Heart left ventricle (tissue), 16 donors: ENCODE measurements around the gene NUP54. TPM values are rescaled to one million over a fixed set of nuclear protein-coding genes. Genes with fewer than 3 reads are reported as not detected.

Experiments
- ATAC-seq, 4 donors: fragments of 200-7000 bp; cut with Tn5 transposase; one replicate each; pipeline ENCODE4 v1.9.1; 2020 to 2022; ENCODE audit warnings: moderate library complexity in 4 of 4, mild to moderate bottlenecking in 3 of 4, moderate number of reproducible peaks in 1 of 4
- DNase-seq, 5 donors: peaks; one replicate each; pipeline ENCODE4 v3.0.0-alpha.2; 2020
- H3K27ac ChIP-seq, 12 donors: fragments of 200-600 bp; sonication (generic) in 4 of 12; one replicate each; pipeline versions ENCODE4 v1.5.0 to v1.8.0; 2016 to 2022; ENCODE audit warnings: mild to moderate bottlenecking in 2 of 12
- H3K27me3 ChIP-seq, 9 donors: fragments of 200-600 bp; sonication (generic) in 2 of 9; one replicate each; pipeline versions ENCODE4 v1.5.1 to v1.8.0; 2016 to 2022; ENCODE audit warnings: mild to moderate bottlenecking in 3 of 9
- H3K36me3 ChIP-seq, 9 donors: fragments of 200-600 bp; sonication (generic) in 2 of 9; one replicate each; pipeline versions ENCODE4 v1.5.0 to v1.8.0; 2018 to 2022; ENCODE audit warnings: mild to moderate bottlenecking in 2 of 9
- H3K4me1 ChIP-seq, 12 donors: fragments of 200-600 bp; sonication (generic) in 4 of 12; one replicate each; pipeline versions ENCODE4 v1.5.0 to v1.8.0; 2016 to 2022; ENCODE audit warnings: mild to moderate bottlenecking in 3 of 12
- H3K4me3 ChIP-seq, 12 donors: fragments of 200-600 bp; sonication (generic) in 4 of 12; one replicate each; pipeline versions ENCODE4 v1.5.0 to v1.8.0; 2017 to 2022; ENCODE audit warnings: mild to moderate bottlenecking in 9 of 12, moderate library complexity in 4 of 12
- H3K9me3 ChIP-seq, 12 donors: fragments of 200-600 bp; sonication (generic) in 4 of 12; one replicate each; pipeline versions ENCODE4 v1.5.0 to v1.8.0; 2016 to 2022; ENCODE audit warnings: mild to moderate bottlenecking in 1 of 12
- CTCF ChIP-seq, 12 donors: fragments of 200-600 bp; sonication (generic) in 4 of 12; IDR thresholded peaks; one replicate each; pipeline versions ENCODE4 v1.5.0 to v1.8.0; 2018 to 2022; ENCODE audit warnings: antibody characterized with exemption in 12 of 12, mild to moderate bottlenecking in 5 of 12
- POLR2A ChIP-seq, 2 donors: fragments of 450-650 bp; IDR thresholded peaks; one replicate each; pipeline ENCODE4 v1.6.1; 2017; ENCODE audit warnings: antibody characterized with exemption in 2 of 2, mild to moderate bottlenecking in 2 of 2, moderate library complexity in 2 of 2
- WGBS, 4 donors: extraction: QIAGEN DNeasy Blood & Tissue Kit in 2 of 4; methylation state at CpG; one replicate each; pipeline versions ENCODE4 v1.1.5 to v1.1.7; 2013 to 2018; 5-methylcytosine and 5-hydroxymethylcytosine counted together
- intact Hi-C, 10 donors: fragments of 100-400 bp; cut with DNase I; formaldehyde crosslinking; loops; one replicate each; pipeline versions ENCODE4 v1.11.1 to v1.14.2; 2022
- long read RNA-seq, 3 donors: library from polyadenylated mRNA; unstranded; transcript quantifications; one replicate each; pipeline ENCODE4 v2.0.0, GENCODE V29; 2020 to 2021
- polyA plus RNA-seq, 2 donors: library from polyadenylated mRNA; stranded (reverse); fragments of 200-250 nt; gene quantifications; one replicate each; pipeline ENCODE4 v1.2.3, GENCODE V29; 2013
- total RNA-seq, 9 donors: library from RNA; depleted of rRNA in 2 of 9; stranded (reverse); fragments of >200 nt in 2 of 9; fragmentation: NEBNext Ultra II Directional in 3 of 9; extraction: Animal tissue kit (Norgen Biotek cat#: 25700) in 3 of 9; gene quantifications; one replicate each; pipeline versions ENCODE4 v1.1.0 to v1.2.4, GENCODE V29; 2016 to 2023
- donor health status: ischemic (EF 13 %, LVEDD 7.1; RV severe dilation, severe dysfunction).
- donor health status: healthy with polysubstance abuse.
- donor health status: DM: no; HTN: yes; CAD: no.
- donor health status: DM: no; HTN: no; CAD: no.
- donor health status: ischemic (EF 25% LVEDD 6.9; RV normal size, moderate dysfunction).
- donor health status: ischemic (EF 25% LVEDD 5.7; RV mildly dilated, moderate dysfunction).
- donor health status: healthy.
- donor health status: DM: yes; HTN: yes; CAD: no.
- donor health status: ischemic (EF 35%, LVEDD 5.7; RV mildly dilated, moderate dysfunction).
- donor health status: nonischemic (EF 11% LVEDD 7.7; RV severe dilation, severe dysfunction).
- donor health status: DM: yes; HTN: yes; CAD: no.
- donor health status: PGD.
- donor health status: ischemic (EF 29% LVEDD 5.4; RV normal size, mild dysfunction).
- donor health status: nonischemic (EF 23%, LVEDD 6.1; RV moderate dilation, normal function).

Gene NUP54, protein sequence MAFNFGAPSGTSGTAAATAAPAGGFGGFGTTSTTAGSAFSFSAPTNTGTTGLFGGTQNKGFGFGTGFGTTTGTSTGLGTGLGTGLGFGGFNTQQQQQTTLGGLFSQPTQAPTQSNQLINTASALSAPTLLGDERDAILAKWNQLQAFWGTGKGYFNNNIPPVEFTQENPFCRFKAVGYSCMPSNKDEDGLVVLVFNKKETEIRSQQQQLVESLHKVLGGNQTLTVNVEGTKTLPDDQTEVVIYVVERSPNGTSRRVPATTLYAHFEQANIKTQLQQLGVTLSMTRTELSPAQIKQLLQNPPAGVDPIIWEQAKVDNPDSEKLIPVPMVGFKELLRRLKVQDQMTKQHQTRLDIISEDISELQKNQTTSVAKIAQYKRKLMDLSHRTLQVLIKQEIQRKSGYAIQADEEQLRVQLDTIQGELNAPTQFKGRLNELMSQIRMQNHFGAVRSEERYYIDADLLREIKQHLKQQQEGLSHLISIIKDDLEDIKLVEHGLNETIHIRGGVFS
- total RNA-seq (10 to 100 TPM; 14.2 to 26.7 (median 18.1) TPM), polyA plus RNA-seq (10 to 100 TPM; 10.7 to 12.8 TPM)
- long read RNA-seq, donor 1, transcript NUP54-201 (12 exons, 2,367 nt) = major isoform, 14 of 18 reads
- long read RNA-seq, donor 1, partial matches to known transcripts = 0 of 18 reads
- long read RNA-seq, donor 1, other reads (novel, unspliced or antisense) = 3 of 18 reads
- long read RNA-seq, donor 2, transcript NUP54-201 (12 exons, 2,367 nt) = major isoform, 39 of 76 reads
- long read RNA-seq, donor 2, transcript NUP54-211 (11 exons, 1,385 nt) = minor isoform, 12 of 76 reads
- long read RNA-seq, donor 2, partial matches to known transcripts = 3 of 76 reads
- long read RNA-seq, donor 2, other reads (novel, unspliced or antisense) = 21 of 76 reads
- long read RNA-seq, donor 3, transcript NUP54-201 (12 exons, 2,367 nt) = major isoform, 9 of 12 reads
- long read RNA-seq, donor 3, partial matches to known transcripts = 0 of 12 reads
- long read RNA-seq, donor 3, other reads (novel, unspliced or antisense) = 2 of 12 reads

DNA sequence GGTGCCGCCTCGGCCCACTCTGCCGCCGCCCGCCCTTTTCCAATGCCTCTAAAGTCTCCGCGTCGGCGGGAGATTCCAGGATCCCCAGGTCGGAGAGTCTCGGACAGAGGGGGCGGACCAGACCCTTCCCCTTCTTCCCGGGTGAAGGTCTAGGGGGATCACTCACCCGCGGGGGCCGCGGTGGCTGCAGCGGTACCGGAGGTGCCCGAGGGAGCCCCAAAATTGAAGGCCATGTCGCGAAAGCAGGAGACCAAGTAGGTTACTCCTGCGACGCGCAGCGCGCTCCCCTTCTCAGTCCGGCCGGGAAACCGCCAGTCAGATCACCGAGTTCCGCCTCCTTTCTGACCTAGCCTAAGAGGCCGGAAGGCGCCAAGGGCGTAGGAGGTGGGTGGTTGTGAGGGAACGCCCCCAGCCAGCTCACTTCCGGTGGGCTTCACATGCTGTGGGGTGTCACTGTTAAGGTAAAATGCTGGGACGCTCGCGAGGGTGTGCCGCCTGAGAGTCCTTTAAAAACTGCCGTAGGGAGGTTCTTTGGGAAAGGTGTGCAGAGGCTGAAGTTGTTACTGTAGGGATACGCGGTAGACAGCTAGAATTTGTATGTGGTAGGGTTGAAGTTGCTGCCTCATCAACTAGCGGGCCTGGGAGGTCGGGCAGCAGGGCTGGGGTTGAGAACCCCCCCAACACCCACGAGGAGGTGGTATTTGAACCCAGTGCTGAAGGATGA is at the start of gene NUP54:
Gene NUP54 (minus strand): TSS at position 256 of the 724 bp plus-strand sequence. CDS start 23 bp downstream, at position 233.
- intact Hi-C loops = loop anchor here in 5 of 10 donors (1.0 to 10.0 kb wide), 5 partner anchors 64 to 158 kb away; partner anchors contain the start of genes SDAD1 (in 5 of the 5) and SCARB2 (in 1 of the 5)
- no peaks in the 10 kb centered on the region for H3K27me3 ChIP-seq
- H3K36me3 ChIP-seq = peaks cover 0 to 11% (median 9%) of the 10 kb centered on the region in 9 donors
- TF ChIP-seq CTCF (IDR thresholded peaks at IDR 0.05) (no peak), POLR2A (IDR thresholded peaks at IDR 0.05) (peak in 1 of 2 donors; percentile 70)
- H3K9me3 ChIP-seq = no peaks in the 10 kb centered on the region
- WGBS, 4 donors = 0% methylated on average over 29 to 47 of the region's 47 CpGs
- DNase-seq = peak; percentile 93 to 96 (median 95)
- ATAC-seq = peak; percentile 99 to 100 (median 99)
- peaks cover 6 to 30% (median 25%) of the 10 kb centered on the region in 12 donors for H3K4me1 ChIP-seq
- peak within 1 kb of the TSS; percentile 65 to 97 (median 93) for H3K4me3 ChIP-seq
- H3K27ac ChIP-seq = peak within 1 kb of the TSS; percentile 40 to 94 (median 88)

GRCh38 chr4:76197031-76197743 is 49.0 kb upstream of the NUP54 start:
- Histone ChIP-seq H3K27ac (peak overlapping the region; percentile 38 to 91 (median 67)), H3K4me1 (peaks cover 26 to 99% (median 70%) of the 10 kb centered on the region in 12 donors), H3K36me3 (peaks cover 0 to 37% (median 30%) of the 10 kb centered on the region in 9 donors), H3K27me3 (no peaks in the 10 kb centered on the region), H3K9me3 (peaks cover 0 to 9% (median 0%) of the 10 kb centered on the region in 12 donors), H3K4me3 (no peak overlapping the region)
- intact Hi-C loops = loop anchor here in 1 of 10 donors (10.0 kb wide), 1 partner anchor 808 kb away; no protein-coding TSS in a partner anchor
- DNase-seq (peak in 1 of 5 donors; percentile 48), ATAC-seq (peak in 1 of 4 donors; percentile 22)
- WGBS, 4 donors = 72 to 79% (median 75%) methylated on average over 10 of the region's 10 CpGs
- TF ChIP-seq POLR2A (IDR thresholded peaks at IDR 0.05) (no peak), CTCF (IDR thresholded peaks at IDR 0.05) (no peak)

DNA sequence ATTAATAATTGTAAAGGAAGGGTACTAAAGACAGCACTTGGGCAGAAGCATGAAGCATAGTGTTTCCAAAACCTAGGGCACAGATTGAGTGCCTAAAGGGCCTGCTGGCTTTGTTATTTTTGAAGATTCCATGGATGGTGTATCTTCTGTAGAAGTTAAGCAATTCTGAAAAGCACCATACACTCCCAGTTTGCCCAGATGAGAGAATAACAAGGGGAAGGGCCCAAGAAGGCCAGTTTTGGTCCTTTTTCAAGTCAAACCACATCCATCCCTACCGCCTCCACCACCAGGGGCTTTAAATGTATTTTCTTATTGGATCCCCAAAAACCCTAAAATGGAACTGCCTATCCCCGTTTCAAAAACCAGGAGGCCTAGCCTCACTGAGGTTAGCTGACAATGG is 48.2 kb upstream of the NUP54 start:
- no peak for ATAC-seq
- Histone ChIP-seq H3K9me3 (peaks cover 0 to 9% (median 0%) of the 10 kb centered on the region in 12 donors), H3K4me3 (no peak overlapping the region), H3K27ac (peak overlapping the region in 3 of 12 donors; percentile 72 to 91 (median 84)), H3K36me3 (peaks cover 0 to 43% (median 32%) of the 10 kb centered on the region in 9 donors), H3K27me3 (no peaks in the 10 kb centered on the region), H3K4me1 (peaks cover 26 to 96% (median 67%) of the 10 kb centered on the region in 12 donors)
- no peak for DNase-seq
- WGBS, 4 donors = 95 to 100% (median 97%) methylated on average over 2 of the region's 2 CpGs
- intact Hi-C loops = loop anchor here in 1 of 10 donors (10.0 kb wide), 1 partner anchor 808 kb away; no protein-coding TSS in a partner anchor
- no peak for TF ChIP-seq POLR2A (IDR thresholded peaks at IDR 0.05)
- TF ChIP-seq CTCF (IDR thresholded peaks at IDR 0.05) = no peak
